Activated CD8-positive, alpha-beta memory T cell treated with anti-CD3 and anti-CD28 coated beads, Interleukin-2, amount 50 U/mL, for 48 hours (primary cell): ENCODE measurements around the gene MVK.

ENCODE experiments used
- DNase-seq: peaks from one replicate; pipeline ENCODE4 v3.0.0-alpha.2; 2020

MVK gene

DNA sequence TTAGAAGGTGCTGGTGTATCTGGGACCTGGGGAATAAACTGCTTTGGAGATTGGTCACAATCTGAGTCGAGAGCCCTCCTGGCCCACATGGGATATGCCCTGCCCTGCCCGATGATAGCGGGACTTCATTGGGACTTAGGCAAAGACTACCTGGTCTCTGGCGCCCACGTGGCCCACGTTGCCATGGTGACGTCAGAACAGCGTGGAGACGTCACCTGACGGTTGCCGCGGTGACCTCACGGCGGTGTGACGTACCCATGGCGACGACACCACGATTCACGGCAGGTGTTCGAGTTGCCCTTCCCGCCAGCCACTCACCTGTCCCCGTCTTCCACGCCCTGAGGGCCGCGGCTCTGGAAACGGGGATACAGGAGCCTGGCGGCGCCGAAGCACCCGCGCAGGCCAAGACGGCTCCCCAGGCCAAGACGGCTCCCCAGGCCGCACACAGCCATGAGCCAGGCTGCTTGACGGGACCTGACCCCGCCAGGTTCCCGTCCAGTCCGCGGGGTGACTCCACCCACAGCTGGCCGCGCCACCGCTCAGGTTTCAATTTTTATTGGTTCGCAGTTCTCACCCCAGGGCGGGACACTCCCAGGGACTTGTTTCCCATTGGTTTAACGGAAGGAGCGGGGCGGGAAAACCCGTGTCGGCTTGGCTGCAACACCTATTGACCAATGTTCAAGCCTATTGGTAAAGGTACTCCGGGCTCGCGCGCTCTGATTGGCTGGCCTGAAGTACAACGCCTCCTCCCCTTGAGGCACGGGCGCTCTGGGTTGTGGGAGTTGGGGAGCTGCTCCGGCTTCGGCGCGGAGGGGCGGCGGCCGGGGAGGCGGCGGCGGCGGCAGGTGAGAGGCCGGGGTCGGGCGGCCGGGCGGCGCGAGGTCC is at the start of gene MVK, which contains the start of gene MMAB:
Gene MVK, plus strand, starts transcription at position 766 of the 885 bp plus-strand sequence. CDS start 1,029 bp downstream, outside the sequence.
Gene MMAB, minus strand, starts transcription at position 476 of the 885 bp plus-strand sequence. Its CDS starts 24 bp downstream, at position 452.
- DNase-seq: peak; percentile 95

DNA sequence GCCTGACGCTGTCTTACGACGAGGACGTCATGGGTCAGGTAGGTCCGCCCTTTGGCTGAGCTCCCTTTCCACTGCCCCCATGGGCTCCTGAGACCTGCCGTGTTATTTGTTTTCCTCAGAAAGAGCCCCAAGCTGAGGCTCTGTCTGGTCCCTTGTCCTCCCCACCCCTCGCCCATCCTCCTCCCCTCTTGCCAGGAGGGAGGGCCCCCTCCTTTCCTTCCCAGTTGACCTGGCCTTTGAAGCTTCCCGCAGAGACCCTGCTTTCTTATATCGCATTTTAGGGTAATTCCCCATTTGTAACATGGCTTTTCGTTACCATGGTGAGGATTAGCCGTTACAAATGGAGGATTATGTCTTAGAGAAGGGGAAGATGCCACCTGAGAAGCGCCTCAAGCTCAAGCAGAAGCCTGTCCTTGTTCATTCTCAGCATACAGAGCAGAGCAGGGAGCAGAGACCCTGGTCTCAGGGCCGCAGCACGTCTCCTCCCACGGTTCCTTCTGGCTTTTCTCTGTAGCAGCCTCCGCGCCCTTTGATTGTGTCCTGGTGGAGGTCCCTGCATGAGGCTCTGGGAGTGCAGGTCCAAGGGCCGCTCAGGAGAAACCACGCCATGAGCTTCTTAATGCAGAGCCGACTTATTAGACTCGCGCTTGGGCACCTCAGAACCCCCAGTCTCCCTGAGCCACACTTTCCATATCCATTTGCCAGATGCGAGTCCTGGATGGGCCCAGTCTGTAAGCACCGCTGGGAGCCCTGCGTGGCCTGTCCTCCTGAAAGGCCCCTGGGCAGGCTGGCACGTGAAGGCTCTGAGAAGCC is 48.9 kb upstream of the MVK start:
- DNase-seq: no peak

DNA sequence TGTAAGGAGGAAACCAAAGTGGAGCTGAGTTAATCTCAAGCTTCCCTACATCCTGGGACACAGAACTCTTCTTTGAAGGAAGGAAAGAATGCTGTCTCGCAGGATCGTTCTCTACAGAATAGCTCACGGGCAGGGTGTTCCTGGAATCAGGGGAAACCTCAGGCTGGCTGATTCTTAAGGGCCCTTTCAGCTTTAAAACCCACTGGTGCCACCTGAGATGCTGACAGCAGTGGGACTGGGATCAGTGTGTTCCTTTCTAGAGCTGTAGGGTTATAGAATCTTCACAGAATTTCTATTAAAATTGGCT is 48.4 kb upstream of the MVK start:
- no peak for DNase-seq

DNA sequence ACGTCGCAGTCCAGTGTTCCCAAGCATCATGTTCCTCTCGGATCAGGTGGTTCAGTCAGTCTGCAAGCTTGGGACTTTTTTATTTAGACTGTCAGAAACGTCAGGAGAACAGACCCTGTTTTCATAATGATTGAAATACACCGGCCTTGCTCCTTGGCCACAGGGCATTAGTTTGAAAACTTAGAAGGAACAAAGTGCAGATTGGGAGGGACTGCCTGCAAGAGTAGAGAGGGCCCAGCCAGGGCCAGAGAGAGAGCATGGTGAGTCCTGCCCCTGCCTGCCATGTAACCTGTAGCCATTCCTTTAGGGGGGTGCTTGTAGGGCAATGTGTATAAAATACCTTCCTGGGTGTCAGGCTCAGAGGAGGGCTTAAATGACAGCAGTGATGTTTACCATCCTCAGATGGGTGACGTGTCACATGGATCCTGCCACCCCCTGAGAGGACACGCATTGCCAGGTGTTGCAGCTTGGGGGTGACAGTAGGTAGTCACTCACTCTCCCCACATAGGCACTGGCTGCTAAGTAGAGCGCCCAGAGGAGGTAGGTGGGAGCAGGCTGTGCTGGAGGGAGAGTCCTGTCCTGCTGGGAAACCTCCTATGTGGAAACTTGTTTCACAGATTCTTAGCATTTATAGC is 46.0 kb upstream of the MVK start:
- no peak for DNase-seq

DNA sequence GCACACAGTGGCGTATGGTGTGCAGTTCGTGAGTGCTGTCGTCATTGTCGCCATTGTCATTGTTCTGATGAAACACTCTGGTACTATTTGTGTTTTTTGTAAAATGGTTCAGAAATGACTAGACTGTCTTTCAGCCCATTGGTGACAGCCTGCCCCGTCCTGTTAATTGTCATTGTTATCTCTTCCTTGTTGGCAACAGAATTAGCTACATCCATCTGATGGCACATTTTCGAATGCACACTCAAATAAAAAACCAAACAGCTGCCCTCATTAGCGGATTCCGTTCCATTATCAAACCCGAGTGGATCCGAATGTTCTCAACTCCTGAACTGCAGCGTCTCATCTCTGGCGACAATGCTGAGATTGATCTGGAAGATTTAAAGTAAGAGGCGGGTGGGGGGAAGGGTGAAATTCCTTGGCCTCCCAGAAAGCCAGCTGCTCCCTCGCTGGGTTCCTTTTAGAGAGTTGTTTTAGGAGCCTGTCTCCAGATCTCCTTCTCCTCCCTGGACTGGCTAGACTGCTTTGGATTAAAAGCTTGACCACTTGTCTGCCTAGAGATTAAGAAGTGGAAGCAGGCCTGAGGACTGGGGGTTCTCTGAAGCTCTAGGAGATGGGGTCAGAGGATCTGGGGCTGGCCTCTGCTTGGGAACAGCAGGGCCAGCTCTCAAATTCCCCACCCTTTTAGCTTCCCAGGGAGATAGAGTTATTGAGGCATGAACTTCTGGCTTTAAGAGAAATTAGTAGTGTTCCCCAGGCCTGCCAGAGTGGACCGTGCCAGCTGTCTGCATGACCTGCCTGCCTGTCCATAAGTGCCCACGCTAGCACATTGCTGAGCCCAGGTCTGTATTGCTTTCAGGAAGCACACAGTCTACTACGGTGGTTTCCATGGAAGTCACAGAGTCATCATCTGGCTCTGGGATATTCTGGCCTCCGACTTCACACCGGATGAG is 43.6 kb upstream of the MVK start:
- no peak for DNase-seq

DNA sequence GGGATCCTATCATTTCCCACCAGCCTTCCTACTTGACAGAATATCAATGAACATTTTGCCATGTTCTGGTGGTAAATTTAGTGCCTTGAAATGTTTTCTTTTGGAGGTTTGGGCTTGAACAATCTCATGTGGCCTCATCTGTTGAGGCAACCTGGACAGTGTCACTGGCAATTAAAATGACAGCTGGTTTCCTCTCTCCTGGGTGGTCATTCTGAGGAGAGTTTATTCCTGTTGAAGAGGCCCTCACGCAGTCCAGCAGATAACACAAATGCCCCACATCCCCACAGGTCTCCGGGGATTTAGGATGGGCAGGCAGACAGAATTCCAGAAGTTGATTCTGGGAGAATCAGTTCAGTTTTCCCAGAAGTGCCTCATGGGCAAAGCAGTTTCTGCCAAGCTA is 42.2 kb upstream of the MVK start:
- no peak for DNase-seq

DNA sequence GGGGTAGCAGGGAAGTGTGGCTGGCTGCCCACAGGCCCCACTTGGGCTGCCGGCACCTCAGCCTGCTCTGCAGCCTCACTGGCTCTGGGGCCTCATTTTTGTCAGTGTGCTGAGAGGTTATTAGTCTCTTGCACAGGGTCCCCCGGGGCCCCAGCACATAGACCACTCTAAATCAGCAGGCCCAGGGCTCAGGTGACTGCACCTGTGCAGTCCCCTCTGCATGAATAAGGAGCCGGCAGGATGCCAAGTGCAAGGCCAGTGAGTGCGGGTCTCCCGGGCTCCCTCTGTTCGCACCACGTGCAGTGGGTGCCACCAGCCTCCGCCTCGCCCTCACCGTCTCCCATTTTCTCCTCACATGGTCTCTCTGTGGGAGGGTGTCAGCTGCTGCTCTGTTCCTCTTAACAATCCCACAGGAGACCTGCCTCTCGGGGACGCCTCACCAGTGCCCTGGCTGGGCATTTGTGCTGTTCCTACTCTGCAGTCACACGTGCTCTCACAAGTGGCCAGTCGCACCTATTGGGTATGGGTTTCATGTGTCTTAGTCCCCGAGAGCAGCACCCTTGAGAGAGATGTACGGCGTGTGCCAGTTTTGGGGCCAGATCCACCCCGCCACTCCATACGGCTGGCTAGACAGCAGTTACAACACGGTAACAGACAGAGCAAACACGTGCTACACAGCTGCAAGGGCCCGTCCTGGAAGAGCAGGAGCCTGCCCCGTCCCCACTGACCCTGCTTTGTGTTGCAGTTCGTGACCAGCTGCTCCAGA is 40.7 kb upstream of the MVK start:
- no peak for DNase-seq

DNA sequence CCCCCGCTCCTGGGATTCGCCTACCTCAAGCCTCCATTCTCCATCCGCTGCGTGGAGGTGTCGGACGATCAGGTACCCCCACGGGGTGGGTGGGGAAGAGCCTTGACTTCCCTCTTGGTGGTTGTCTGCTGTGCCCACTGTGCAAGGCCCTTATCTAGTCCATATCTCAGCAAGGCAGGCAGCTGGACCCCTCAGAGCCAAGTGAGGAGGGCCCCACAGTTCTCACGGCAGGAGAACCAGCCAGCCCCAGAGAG is 40.2 kb upstream of the MVK start:
- no peak for DNase-seq

DNA sequence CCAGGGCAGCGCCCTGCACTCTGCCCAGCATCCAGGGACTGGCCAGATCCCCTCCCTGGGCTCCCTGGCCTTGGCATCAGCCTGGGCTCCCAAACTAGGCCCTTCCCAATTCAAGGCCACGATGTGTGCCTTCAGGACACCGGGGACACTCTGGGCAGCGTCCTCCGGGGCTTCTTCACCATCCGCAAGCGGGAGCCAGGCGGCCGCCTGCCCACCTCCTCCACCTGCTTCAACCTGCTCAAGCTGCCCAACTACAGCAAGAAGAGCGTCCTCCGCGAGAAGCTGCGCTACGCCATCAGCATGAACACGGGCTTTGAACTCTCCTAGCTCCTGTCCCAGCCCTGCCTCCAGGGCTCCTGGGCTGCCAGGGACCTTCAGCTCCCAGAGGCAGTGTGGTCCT is 39.1 kb upstream of the MVK start:
- DNase-seq: no peak

DNA sequence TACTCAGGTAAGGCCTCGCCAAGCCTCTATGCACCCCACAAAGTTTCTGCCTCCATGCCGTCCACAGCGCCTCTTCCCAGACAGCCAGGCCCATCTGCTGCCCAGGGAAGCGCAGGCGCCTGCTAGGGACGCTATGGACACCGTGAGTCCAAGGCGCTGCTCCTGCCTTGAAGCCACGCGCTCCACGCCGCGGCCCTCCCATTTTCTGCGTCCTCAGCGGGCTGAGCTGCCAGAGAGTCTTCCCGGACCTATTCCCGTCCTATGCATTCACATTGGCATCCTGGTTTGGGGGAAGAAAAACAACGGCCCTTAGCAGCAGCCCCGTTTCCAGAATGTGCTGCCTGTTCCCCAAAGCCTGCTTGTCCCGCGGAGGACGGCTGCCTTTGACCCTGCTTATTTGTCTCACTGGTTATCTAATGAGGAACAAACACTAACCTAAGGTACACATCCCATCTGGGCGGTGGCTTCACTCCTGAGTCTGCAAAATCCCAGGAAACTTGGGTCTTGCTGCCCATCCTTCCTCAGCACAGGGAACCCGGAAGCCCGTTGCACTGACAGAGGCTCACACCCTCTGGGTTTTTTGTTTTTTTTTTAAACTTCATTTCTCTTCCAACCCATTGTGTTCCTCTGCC is 38.2 kb upstream of the MVK start:
- no peak for DNase-seq

DNA sequence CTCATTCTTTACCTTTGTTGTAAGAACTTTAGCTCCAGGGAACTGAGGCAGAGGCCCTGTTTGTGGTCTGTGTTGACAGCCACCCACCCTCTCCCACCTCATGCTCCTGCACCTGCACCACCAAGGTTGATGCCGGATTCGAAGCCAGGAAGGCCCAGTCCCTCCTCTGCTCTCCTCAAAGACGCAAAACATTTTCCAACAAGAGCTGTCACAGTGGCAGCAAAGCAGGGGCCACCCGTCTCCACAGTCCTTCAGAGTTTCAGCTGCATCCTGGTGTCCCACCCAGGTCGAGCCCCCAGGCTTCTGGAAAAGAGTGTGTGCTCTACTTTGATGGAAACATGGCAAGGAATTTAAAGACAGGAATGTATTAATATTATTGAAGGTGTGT is 37.7 kb upstream of the MVK start:
- DNase-seq: no peak

DNA sequence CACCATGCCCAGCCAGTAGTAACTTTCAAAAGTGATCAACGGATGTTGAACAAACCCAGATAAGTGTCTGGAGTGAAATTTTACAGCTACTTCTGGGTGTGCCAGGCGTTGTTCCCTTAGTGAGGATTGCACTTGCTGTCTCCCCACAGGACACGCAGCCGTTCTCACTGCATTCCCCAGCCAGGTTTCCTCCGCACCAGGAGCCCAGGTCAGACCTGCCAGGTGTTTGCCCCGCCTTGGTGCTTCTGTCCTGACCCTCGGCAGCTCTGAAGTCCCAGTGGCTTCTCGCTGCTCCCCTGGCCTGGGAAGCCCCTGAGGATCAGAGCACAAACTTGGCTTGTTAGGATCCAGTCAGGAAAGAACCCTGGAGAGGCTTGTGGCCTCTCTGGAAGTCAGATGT is 36.5 kb upstream of the MVK start:
- no peak for DNase-seq

DNA sequence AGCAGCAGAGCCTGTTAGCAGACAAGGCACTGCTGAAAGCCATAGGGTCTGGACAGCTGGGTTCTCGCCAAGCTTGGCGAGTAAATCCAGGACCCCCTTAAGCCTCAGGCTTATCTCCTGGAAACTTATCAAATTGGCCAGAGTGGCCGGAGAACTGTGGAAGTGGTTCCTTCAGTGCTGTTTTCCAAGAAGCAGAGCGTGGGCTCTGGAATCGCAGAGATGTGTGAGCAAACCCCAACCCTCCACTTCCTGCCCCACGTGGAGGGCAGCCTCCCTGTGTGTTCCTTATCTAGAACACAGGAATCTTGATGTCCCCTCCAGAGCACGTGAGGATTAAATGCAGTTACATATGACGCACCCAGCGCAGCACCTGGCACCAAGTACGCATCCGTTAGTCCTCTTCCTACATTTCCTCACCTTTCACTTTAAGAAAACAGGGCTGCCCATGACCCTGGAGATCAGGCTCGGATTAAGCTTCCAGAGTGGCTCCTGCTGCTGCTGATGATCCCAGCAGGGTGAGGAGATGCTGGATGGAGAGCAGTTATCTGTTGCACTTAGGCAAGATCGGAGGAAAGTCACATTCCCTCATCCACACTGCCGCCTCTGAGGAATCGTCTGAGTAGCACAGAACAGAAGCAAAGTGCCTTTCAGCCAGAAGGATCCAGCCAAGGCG is 35.3 kb upstream of the MVK start:
- DNase-seq: no peak

DNA sequence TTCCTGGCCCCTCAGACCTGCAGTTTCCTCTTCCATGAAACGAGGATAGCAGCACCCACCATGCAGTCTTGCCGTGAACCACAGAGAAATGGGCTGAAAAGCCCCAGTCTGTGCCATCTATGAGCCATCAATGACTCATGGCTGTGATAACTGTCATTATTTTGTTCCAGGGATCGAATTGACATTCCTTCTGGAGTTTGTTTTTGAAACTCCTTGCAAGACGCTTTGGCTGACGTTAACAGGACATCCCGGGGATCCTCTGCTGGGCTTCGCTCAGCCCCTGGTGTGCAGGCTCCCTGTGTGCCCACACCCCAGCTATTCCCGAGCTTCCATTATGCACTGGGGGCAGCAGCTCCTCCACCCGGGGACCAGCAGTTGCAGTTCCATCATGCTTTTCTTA is 34.1 kb upstream of the MVK start:
- no peak for DNase-seq

DNA sequence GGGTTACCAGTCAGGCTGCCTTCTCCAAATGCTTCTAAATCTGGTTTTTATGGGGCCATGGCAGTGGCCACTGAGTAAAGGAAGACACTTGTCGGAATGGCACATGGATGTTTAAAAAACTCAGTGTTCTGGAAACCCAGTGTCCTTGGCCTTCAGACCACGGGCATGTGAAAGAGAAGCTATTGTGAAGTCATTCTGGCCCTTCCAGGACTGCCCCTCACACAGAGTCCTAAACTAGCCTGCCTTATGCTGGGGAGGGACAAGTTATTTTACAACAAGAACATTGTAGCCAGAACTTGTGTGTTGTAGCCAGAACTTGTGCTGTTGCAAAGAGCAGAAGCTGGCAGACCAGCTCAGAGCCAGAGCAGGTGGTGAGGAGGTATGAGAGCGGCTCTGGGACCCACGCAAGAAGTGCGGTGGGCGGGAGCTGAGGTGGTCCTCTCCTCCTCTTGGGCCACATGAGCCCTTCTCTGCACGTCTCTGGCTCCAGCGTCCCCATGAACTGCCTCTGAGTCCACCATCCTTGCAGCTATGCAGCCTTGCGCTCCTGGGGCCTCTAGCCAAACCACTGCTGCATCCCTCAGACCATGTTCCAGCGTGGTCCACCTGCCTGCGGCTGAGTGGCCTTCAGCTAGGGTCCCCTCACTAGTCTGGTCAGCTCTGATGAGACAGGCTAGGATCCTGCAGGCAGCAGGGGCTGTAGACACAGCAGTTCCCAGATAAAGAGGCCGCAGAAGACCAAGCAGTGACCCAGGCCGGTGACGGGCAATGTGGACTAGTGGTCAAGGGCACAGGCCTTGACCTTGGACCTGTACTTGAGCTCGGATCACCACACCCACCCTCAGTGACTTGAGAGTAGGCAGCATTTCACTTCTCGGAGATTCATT is 32.8 kb upstream of the MVK start:
- DNase-seq: no peak

DNA sequence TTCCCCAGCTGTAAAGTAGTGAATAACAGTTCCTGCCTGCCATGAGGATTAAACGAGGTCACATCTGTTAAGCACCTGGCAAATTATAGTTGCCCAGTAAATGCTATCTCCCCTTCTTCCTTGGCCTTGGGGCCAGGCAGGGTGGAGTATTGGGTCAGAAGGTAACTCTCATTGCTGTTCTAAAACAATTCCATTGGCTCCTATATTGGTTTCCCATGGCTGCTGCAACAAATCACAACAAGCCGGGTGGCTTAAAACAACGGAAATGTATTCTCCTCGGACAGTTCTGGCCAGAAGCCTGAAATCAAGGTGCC is 32.2 kb upstream of the MVK start:
- no peak for DNase-seq

DNA sequence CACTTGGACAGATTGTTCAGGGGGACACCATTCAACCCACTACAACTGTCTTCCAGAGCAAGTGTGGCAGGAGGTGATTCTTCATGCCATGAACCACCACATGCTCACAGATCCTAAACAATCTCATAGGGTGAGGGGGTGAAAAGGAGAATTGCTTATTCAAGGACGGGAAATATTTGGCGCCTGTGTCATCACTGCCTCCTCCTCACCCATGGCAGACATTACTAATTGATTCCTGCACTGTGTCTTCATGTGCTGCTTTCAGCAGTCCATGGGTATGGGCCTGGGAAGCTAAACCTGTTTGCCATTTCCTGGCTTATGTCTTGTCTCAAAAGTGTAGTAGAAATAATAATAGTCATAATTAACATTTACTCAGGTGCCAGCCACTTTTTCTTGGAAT is 31.6 kb upstream of the MVK start:
- no peak for DNase-seq

DNA sequence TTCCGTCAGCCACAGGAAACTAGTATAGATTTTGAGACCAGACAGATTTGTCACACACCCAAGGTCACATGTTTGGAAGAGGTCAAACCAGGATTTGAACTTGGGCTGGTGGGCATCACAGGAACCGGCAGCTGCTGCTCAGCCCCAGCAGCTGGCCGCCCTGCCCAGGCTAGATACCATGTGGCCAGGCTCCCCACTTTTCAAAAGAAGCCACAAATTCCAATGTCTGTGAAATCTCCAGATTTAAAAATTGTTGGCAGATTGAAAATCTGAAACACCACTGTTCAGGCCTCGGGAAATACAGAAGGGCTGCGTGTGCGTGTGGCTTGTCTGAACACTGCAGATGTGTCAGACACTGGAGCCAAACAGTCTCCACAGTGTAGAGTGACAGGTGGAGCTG is 30.7 kb upstream of the MVK start:
- no peak for DNase-seq

DNA sequence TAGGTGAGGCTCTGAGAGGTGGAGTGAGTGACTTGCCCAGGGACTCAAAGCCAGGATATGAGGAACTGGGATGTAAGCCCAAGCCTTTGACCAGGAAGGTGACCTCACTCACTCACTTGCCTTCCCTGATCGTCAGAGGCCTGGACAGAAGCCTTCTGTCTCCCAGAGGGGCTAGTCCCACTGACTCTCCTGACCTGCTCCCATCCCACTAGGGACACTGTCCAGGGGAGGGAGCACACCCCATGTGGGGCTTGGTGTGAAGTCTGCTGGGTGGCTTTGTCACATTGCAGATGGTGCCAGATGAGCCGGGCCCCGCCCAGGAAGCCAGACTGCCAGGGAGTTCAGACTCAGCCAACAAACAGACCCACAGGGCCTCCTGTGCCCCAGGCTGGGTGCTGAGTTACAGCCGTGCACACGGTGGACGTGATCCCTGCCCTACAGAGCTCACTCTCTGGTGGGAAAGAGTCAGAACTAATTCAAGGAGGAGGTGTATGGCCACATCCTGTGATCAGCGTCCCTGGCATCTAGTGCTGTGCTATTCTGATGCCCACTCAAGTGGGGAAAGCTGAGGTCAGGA is 28.6 kb upstream of the MVK start:
- DNase-seq: no peak

DNA sequence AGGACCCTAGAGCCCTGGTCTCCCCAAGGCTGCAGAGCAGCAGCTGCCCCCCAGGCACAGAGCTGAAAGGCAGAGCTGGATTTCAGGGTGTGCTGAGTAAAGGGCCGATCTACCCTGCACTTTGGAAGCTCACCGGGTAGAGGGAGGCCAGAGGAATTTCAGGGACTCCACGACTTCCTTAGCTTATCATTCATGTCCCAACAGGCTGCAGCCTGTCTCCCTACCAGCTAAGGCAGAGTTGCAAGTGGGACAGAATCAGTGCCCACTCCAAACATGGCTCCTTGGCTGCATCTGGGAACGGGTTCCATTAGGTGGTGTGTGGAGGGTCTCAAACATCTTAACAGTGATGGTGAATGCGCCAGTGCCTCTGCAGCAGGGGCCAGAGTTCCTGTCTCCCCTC is 27.8 kb upstream of the MVK start:
- no peak for DNase-seq
